GM21619 (cell line): Measurements from ENCODE around the gene EHBP1L1.

Experiments
- ATAC-seq: cut with Tn5 transposase; IDR thresholded peaks from one replicate; pipeline ENCODE4 v1.9.1; 2021; ENCODE audit not compliant: unreplicated experiment

Gene EHBP1L1

GRCh38 chr11:65592858-65593517 lies 17.1 kb downstream of the EHBP1L1 start:
- no peak for ATAC-seq

- ATAC-seq: no peak
Observed at GRCh38 chr11:65593518-65594414, 17.9 kb downstream of the EHBP1L1 start.

DNA sequence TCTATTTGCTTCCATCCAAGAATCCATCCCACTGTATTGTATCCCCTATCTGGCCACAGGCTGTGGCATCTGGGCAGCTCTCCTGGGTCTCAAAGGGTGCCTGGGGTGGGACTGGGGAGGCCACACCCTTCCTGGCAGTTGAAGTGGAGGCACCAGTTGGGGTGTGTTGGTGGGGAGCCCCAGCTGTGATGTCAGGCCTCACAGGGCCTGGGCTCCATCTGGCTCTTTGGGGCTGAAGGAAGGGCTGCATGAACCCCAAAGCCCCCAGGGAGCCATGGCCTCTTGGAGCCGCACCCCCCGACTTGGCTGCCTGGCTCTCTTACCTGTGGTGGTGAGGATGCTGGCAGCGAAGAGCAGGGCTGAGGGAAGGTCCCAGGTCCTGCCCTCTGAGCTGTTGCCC lies 19.3 kb downstream of the EHBP1L1 start:
- no peak for ATAC-seq

DNA sequence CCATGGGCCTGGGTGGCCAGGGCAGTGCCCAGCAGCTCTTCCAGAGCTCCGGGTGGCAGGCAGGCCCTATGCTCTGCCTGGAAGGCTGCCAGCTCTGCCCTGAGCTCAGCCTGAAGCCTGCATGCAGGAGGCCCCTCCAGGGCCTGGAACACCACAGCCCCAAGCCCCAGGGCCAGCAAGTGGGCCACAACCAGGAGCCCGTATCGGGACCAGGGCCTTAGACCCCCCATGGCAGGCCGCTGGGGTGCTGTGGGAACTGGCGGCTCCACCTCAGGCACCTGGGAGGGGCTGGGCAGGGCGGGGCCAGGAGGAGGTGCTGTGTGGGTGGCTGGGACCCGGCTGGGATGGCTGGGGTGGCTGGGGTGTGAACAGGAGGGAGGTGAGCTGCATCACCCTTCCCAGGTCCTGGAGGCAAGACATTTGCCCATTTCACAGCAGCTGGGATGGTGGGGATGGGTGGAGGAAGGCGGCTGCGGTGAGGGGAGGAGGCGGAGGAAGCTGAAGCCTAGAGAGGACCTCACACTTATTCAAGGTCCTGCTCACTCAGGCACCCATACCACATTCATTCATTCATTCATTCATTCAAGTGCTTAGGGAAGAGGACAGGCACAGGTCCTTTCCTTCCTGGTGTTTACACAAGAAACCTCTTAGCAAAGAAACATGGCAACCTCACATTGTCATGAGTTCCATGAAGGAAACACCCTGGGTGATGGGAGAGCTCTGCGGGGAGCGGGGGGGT lies 19.9 kb downstream of the EHBP1L1 start, which contains the start of gene KCNK7:
TSS of gene KCNK7 (minus strand) at position 258 of the 739 bp plus-strand sequence. CDS start at position 230, 28 bp downstream.
- no peak for ATAC-seq

- no peak for ATAC-seq
Observed at GRCh38 chr11:65596520-65596919, 20.7 kb downstream of the EHBP1L1 start.

GRCh38 chr11:65598258-65598699 lies 22.4 kb downstream of the EHBP1L1 start:
- no peak for ATAC-seq

GRCh38 chr11:65599216-65599954 lies 23.5 kb downstream of the EHBP1L1 start:
- ATAC-seq: no peak

GRCh38 chr11:65599955-65600246 lies 24.0 kb downstream of the EHBP1L1 start:
- no peak for ATAC-seq

GRCh38 chr11:65604258-65604657 lies 28.4 kb downstream of the EHBP1L1 start:
- ATAC-seq: no peak

- ATAC-seq: no peak
Observed at GRCh38 chr11:65606876-65607613, 31.2 kb downstream of the EHBP1L1 start.

GRCh38 chr11:65607614-65608426 lies 32.0 kb downstream of the EHBP1L1 start:
- no peak for ATAC-seq

GRCh38 chr11:65609229-65609628 lies 33.4 kb downstream of the EHBP1L1 start:
- no peak for ATAC-seq

DNA sequence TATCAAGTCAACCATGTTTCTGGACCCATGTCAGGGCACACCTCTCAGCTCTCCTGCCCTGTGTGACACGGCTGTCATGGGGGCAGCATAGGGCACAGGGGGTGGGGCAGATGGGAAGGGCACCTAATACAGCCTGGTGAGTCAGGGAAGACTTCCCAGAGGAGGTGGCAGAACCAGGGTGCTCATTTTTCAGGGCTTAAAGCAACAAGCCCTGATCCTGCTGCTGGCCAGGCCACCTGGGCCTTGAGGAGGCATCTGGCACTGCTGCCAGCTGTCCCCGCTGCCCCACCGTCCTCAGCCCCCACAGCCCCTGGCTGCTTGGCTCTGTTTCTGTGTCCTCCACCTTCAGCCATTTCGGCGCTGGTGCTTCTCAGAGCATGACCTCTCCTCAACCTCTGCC lies 33.8 kb downstream of the EHBP1L1 start:
- ATAC-seq: no peak

DNA sequence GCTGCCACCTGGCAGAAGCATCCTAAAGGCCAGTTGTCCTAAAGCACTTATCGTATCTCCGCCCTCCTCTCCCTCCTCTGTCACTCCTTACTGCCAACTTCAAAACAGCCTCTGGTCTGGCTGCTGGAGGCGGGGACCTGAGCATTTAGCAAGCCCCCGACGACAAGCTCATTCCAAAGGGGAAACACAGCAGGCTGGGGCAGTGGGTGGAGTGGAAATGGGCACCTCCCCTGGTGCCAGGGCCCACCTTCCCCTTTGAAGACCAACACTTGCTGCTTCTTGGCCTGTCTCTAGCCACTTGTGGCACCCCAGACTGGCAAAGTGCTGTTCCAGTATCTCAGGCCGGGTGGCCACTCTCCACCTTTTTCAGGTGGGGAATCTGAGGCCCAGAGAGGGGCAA lies 34.6 kb downstream of the EHBP1L1 start:
- ATAC-seq: no peak

- no peak for ATAC-seq
Observed at GRCh38 chr11:65611028-65611757, 35.3 kb downstream of the EHBP1L1 start.

- no peak for ATAC-seq
Observed at GRCh38 chr11:65611758-65612603, 36.1 kb downstream of the EHBP1L1 start.

GRCh38 chr11:65612691-65613090 lies 36.8 kb downstream of the EHBP1L1 start:
- ATAC-seq: no peak
